Renal pelvis (tissue), 4 donors: ENCODE results near the gene NGB. TPM values are rescaled to one million over a fixed set of nuclear protein-coding genes. Genes with fewer than 3 reads are reported as not detected.

Source experiments
- DNase-seq: peaks from one replicate; pipeline ENCODE4 v3.0.0-alpha.2; 2013
- polyA plus RNA-seq, 3 donors: library from polyadenylated mRNA; unstranded; fragments of 120-200 nt; gene quantifications; one replicate each; pipeline ENCODE4 v1.2.1, GENCODE V29; 2013; ENCODE audit not compliant: insufficient read length in 3 of 3

NGB gene
- polyA plus RNA-seq, 3 donors = not detected

DNA sequence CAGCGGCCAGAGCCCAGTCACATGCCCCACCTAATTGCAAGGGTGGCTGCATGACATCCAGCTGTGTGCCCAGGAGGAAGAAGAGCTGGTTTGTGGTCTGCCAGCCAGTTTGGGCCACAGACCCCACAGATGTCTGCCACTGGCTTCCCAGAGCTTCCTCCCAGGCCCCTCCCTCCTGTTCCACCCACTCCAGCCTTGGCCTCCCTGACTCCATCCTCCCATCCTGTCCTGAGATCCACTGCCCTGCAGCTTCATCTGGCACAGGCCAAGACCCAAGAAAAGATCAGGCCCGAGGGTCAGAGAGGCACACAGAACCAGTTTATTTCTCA, 5.9 kb downstream of the NGB start:
- DNase-seq = no peak

DNA sequence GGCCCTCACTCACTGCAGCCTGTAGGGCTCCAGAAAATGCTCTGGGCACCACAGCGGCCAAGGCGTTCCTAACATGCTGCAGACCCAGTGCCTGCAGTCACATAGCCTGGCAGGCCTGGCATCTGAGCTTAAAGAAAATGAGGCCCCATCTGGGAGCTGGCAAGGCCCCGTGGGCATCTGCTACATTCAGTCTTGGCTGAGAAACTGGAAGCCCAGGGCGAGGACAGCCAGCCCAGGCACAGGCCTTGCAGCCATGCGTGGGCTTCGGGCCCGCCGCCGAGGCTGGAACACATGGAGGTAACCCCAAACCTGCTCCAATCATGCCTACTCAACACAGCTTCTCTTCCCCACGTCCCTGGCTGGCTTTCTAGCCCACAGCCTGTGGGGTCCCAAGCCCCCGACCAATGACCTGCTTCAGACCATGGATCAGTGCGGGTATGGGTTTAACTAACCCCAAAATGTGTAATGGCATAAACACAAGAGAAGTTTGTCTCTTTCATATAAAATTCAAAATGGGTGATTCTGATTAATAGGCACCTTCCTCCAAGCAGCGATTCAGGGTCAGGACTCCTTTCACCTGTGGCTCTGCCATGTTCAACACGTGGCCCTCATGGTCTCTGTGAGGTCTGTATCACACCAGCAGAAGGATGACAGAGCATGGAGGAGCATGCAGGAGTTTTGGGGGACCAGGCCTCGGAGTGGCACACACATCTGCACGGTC, 6.4 kb downstream of the NGB start:
- DNase-seq = no peak

DNA sequence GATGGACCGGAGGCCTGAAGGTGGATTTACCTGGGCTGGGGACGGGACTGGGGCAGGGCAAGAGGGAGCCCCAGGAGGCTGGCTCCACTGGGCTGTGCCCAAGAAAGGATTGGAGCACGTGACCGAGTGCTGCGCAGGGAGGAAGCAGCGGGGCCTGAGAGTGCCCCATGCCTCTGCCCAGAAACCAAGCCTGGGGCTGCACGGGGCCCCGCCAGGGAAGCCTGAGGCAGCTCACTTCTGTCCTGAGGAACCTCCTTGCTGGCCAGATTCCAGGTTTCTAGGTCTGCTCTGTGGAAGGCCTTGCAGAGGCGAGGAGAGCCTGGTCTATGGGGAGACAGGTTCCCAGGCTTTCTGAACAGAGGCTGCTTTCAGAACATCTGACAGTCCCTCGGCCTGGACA, 10.4 kb downstream of the NGB start:
- DNase-seq = no peak

DNA sequence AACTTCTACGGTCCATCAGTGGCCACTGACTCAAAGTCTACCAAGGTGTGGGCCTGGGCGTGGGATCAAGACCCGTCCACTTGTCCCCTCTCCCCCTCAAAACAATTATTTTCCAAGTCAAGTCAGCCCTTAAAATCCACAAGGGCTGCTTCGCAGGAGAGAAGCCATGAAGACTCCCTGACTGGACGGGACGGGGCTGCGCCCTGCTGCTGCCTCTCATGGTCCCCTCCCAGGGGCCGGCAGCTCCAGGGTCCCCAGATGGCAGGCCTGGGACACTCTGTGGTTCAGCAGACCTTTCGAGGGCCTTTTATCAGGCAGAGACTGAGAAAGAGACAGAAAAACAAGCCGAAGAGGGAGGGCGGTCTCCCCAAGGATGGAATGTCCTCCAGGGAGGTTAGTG, 10.8 kb downstream of the NGB start:
- no peak for DNase-seq

DNA sequence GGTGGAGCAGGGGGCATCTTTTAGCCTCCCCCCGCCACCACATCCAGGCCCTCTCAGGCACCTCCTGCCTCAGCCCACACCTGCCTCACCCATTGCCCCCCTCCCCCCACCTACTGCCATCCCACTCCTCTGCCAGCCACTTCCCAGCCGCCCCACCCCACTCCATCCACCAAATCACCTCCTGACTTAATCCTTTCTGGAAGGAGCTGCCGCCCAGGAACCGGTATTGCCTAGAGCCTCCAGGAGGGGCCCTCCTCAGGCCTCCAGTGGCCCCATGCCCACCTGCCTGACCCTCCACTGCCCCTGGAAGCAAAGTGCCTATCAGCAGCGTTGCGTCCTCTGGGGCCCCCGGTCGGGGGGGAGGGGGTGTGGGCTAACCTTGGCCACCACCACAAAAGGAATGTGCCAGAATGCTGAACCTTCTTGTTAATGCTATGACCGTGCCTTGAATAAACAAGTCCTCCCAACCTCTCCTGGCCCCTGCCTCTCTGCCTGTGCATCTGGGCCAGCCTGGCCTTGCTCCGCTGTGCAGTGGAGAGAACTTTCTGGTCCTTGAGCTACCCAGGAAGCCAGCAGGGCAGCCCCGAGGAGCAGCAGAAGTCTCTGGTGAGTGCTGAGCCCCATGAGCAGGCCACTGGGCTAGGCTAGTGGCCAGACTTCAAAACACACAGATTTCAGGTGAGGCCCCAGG, 11.8 kb downstream of the NGB start:
- DNase-seq = no peak

DNA sequence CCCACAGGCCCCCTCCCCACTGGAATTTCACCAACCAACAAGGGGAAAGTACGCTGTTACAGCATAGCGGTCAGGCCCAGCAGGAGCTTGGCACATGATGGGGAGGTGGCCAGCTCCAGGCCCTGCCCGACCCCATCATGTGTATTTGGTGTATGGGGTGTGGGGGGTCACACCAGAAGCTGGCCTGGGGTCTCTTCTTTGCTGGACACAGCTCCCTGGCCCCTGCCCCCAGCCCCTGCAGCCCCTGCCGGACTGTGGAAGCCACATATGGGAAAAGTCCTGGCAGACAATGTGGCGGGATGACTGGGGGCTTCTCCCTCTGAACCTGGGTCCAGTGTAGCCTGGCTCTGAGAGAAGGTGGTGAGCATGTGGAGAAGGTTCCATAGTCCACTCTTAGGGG, 12.4 kb downstream of the NGB start:
- DNase-seq = no peak

DNA sequence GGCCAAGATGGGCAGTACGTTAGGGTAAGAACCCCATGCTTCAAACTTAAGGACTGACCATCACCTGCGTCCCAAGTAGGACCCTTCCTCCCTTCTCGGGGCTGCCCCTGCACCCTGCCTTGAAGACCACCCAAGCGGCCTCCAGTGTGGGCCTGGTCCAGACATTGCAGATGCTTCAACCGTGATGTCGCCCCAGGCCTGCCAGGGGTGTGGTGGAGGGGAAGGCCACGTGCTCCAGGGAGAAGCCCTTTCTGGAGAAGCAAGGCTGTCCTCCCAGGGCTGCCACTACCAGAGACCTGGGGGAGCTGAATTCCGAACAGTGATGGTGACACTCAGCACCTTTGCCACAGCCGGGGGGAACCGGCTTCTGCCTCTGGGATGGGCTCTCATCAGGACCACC, 13.3 kb downstream of the NGB start:
- no peak for DNase-seq

DNA sequence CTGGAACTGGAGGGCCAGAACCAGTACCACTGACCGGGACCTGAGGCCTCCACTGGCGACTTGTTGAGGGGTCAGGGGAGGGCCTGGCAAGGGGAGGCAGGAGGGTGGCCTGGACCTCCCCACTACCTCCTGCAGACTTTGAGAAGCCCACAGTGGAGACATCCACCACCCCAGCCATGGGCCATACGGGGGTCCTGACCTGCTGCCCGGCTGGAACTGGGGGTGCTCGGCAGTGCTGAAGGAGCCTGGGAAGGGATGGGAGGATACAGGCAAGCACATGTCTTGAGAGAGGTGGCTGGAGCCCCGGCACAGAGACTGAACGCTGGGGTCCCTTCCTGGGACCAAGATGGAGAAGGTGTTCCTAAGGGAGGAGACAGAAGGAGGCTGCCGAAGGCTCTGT, 14.3 kb downstream of the NGB start:
- DNase-seq = no peak

DNA sequence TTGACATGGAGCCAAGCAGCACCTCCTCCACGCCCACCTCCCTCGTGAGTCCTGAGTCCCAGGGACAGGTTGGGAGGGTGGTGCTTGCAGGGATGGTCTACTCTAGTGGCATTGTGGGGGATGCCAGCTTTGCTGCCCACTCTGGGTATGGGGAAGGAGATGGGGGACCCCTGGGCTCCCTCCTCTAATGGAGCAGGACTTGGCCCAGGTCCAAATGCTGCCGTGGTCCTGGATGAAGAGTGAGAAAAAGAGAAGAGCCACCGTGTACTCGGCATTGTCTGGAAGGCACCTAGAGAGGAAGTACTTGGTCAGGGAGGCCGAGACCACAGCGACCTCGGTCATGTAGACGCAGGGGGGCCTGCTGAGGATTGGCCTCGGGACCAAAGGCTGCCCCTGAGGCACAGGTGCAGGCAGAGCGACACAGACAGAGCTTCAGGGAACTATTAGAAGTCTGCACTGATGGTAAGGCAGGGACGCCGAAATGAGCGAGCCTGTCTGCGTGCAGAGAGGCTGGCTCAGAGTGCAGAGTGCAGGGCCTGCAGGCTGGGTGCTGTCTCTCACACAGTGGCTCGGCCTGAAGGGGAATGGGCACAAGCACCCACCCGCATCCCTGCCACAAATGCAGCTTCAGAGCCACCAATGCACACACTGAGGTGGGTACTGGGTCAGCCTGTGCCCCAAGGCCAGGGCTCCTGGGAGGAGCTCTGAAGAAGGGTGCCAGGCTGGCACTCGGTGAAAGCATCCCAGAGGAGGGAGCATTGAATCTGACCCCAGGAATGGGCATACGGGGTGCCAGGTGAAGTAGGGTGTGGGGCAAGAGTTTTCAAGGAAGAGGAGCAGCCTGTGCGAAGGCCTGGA, 17.4 kb downstream of the NGB start:
- no peak for DNase-seq

DNA sequence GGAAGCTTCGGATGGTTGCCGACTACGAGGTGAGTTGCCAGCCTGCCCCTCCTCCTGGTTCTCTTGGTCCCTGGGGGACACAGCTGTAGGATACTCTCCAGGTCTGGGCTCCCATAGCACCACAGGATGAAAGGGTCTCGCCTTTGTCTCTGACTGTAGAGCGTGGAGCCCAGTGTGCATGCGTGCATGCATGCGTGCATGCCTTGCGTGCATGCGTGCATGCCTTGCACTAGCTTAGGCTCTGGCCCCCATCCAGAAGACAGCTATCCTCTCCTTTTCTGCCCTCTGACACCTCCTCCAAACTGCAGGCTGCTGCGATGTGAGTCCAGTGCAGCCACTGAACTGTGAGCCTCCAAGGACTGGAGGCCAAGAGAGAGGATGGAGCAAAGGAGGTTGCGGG, 19.1 kb downstream of the NGB start:
- no peak for DNase-seq

DNA sequence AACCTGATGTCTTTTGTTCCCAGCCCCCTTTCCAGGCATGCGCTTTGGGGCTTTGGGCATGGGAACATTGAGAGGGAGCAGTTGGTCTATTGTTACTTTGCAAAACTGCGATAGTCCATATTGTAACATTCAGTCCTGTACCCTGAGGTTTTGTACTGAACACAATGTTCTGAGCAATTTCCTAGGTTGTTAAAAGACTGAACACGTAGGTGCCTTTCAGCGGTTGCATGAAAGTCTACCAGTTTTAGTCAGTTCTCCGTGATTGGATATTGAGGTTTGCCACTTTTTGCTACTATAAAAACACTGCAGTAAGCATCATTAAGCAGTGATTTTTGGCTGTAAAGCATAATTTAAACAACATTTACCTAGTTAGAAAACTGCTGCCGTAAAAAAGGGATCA, 20.1 kb downstream of the NGB start:
- DNase-seq = no peak

DNA sequence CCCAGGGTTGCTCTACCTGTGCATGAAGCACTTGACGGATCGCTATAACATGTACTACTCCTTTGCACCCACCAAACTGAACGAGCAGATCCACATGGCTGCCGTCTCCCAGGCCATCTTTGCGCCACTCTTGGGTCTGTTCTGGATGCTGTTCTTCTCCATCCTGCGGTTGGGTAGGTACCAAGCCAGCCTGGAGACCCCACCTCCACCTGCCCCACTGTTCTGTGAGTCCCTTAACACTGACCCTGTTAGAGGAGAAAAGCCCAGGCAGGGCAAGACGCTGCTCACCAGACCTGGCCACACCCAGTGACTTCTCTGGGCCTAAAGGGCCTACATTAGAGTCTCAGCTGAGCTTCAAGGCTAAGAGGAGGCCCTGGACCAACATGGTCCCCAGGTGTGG, 21.7 kb downstream of the NGB start:
- DNase-seq = no peak

DNA sequence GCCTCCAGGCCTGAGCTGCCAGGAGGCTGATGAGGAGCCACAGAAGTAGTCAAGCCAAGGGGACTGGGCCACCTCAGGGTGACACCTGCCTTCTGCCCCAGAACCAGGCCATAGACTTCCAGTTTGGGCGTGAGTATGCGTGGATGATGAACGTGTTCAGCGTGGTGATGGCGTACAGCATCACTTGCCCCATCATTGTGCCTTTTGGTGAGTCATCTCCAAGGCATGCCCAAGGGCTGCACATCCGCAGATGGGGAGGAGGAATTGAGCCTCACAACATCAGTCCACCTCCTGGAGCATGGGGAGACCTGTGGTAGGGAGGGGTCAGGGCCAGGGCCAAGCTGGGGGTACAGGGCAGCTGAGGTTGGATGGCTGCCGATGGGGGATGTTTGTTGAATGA, 22.3 kb downstream of the NGB start:
- no peak for DNase-seq

DNA sequence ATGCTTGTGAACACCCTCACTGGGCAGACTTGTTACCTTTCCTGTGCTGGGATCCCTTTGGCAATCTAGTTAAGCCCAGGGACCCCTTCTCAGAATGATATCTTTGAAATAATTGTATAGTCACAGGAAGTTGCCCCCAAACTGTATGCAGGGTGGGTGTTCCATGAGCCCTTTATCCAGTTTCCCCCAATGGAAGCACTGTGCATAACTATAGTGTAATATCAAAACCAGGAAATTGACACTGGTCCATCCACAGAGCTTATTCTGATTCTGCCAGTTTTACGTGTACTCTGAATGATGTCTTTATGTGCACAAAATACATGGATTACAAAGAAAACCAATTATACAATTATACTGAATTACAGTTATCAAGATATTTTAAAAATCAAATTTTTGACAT, 24.2 kb downstream of the NGB start:
- DNase-seq = no peak

DNA sequence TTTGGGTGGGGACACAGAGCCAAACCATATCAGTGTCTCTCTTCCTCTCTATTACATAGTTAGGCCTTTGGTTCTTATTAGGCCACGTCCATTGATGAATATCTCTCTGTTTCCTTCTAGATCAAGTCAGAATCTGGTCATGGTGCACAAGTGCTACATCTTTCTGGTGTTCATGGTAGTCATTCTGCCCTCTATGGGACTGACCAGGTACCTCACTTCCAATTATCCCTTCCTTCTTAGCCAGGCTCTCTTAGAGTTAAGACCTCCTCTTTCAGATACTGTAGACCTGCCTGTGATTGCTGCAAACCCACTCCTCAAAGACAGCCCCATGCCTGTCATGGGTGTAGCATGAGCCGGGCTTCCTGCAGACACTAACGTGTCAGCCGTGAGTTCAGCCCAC, 25.2 kb downstream of the NGB start:
- no peak for DNase-seq

DNA sequence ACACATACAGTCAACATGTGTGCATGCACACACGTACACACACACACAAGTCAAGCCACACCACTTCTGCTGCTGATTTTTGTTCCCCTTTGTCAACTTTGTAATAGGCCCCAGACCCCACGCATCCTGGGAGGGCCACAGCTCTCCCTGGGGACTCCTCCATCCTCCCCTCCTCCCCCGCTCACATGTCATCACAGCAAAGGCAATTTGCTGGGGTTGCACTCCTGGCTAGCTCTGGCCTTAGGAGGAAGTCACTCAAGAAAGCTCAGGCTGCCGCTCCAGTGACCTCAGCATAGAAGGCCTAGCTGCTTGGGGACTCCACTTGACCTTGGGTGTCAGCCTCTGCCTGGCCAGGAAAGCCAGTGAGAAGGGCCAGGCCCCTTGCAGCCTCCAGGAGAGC, 27.2 kb downstream of the NGB start:
- no peak for DNase-seq

DNA sequence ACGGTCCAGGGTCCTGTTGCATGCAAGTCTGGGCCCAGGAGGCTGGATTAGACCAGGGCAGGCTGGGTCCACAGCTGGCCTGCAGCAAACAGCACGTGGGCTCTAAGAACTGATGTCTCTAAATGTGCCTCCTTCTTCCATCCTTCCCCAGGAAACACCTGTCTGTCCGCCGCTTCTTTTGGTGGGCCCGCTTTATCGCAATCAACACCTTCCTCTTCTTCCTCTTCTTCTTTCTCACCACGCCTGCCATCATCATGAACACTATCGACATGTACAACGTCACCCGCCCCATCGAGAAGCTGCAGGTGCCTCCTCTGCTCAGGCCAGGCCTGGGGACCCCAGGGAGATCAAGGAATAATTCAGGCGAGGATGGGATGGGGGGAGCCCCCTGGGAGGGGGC, 28.3 kb downstream of the NGB start:
- DNase-seq = no peak

DNA sequence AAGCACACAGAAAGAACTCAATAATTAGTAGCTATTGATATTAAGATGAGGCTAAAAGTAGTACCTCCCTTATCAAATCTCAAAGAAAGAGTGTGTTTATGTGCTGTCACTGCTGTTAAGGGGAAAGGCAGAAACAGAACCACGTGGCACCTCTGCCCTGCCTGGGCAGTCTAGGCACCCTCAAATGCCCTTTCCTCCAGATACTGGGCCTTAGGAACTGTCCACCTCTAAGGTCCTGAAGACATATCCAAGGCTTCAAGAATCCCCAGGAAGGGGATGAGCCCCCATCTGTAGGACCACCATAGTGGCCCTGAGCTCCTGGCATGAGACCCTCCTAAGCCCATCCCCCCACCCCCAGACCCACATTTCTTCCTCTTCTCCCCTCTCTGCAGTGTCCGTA, 29.1 kb downstream of the NGB start:
- peak; percentile 3 for DNase-seq

DNA sequence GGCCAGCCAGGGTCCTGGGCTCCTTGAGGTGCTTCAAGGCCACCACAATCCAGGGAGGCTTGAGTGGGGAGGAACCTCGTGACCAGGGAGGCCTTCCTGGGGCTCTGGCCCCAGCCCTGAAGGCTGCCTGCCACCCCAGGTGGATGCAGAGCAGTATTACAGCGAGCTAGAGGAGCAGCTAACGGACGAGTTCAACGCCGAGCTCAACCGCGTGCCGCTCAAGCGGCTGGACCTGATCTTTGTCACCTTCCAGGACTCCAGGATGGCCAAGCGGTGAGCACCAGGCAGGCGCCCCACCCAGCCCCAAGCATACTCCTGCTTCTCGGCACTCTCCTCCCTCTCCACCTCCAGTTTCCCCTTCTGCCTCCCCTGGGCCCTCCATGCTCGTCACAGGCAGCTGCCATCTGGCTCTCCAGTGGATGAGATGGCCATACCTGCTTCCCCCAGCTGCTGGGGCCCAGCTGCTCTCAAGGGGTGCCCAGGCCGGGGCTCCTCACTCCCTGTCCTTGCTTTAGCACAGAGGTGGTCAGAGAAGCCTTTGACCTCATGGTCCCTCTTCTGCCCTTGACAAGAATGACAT, 30.6 kb downstream of the NGB start:
- DNase-seq = no peak

DNA sequence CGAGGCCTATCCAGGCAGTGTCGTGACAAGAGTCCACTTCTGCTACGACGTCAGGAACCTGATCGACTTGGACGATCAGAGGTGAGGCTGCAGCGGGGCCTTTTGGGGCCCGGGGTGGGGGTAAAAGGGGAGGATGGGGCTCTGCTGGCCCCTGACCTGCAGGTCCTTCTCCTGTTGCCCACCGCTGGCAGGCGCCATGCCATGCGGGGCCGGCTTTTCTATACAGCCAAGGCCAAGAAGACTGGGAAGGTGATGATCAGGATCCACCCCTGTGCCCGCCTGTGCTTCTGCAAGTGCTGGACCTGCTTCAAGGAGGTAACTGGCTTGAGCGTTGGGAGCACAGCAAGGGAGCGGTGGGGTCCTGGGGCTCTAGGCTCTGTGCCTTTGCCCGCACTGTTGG, 31.6 kb downstream of the NGB start:
- no peak for DNase-seq

DNA sequence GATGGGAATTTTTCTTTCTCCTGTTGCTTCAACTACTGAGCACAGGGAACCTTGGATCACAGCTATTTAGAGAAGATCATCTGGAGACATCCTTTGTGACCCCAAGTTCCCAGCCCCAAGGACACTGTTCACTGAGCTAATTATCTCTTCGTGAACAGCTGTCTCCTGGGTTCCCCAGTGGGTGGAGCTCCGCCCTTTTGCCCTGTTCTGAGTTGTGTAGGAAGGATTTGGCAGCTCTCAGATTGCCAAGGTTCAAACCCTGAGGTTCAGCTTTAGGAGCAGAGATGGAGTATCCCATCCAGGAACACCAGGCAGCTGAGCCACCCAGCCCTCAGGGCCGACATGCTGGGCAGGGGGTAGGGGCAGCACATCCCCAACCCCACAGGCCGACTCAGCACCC, 32.0 kb downstream of the NGB start:
- no peak for DNase-seq

DNA sequence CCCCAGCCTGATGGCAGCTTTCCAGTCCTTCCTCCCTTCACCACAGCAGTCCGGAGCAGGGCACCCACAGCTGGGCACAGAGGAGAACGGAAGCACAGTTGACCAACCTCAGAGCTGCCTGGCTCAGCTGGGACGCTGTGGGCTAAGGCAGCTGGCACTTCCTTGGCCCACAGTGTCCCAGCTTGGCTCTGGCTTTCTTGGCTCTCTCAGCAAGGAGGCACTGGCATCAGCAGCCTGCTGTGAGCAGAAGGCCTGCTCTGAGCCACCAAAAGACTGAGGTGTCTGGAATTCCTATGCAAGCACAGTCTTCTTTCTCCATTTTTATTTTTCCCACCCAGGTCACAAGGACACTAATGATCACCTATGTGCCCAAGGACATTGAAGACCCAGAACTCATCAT, 32.6 kb downstream of the NGB start:
- no peak for DNase-seq

DNA sequence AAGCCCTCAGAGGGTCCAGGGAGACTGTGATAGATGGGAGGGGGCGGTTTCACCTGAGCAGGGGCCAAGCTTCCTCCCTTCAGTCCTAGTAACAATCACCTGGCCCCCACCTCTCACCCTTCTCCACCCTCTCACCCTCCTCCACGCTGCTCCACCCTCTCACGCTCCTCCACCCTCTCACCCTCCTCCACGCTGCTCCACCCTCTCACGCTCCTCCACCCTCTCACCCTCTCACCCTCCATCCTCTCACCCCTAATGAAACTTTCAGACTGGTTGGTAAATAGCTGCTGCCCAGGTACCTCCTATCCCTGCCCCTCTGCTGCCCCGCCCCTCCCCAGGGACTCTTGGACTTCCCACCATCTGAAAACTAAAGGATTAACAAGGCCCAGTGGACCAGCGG, 34.2 kb downstream of the NGB start:
- DNase-seq = no peak
